ENCODE measurements around the gene ANKS1B.
"Not testable (repeated sequence)": the region's sequence is repeated elsewhere in the genome, so short reads cannot be mapped to it uniquely, and the experiment has no call there.

The ANKS1B gene

GRCh38 chr12:99686142-99686541 lies 298.6 kb downstream of the ANKS1B start:
- no peak for DNase-seq

GRCh38 chr12:99680276-99680675 lies 304.5 kb downstream of the ANKS1B start:
- no peak for DNase-seq

GRCh38 chr12:99670635-99671034 lies 314.1 kb downstream of the ANKS1B start:
- no peak for DNase-seq

GRCh38 chr12:99658671-99659349 lies 325.9 kb downstream of the ANKS1B start:
- no peak for DNase-seq

- DNase-seq: no peak
Observed at GRCh38 chr12:99649551-99649950, 335.2 kb downstream of the ANKS1B start.

GRCh38 chr12:99648183-99648582 lies 336.6 kb downstream of the ANKS1B start:
- DNase-seq: no peak

- no peak for DNase-seq
Observed at GRCh38 chr12:99647453-99647852, 337.3 kb downstream of the ANKS1B start, which contains the start of gene GARIN6. TSS of gene GARIN6 (plus strand) at chr12:99647753. CDS start at chr12:99648175, 422 bp downstream.

GRCh38 chr12:99644629-99645028 lies 340.1 kb downstream of the ANKS1B start:
- no peak for DNase-seq

- DNase-seq: no peak
Observed at GRCh38 chr12:99627459-99627858, 357.3 kb downstream of the ANKS1B start.

GRCh38 chr12:99624591-99624990 lies 360.1 kb downstream of the ANKS1B start:
- DNase-seq: not testable (repeated sequence)

- no peak for DNase-seq
Observed at GRCh38 chr12:99620159-99620479, 364.6 kb downstream of the ANKS1B start.

- DNase-seq: no peak
Observed at GRCh38 chr12:99619389-99620158, 365.2 kb downstream of the ANKS1B start.

- DNase-seq: no peak
Observed at GRCh38 chr12:99618657-99619056, 366.1 kb downstream of the ANKS1B start.

- no peak for DNase-seq
Observed at GRCh38 chr12:99611599-99611998, 373.1 kb downstream of the ANKS1B start.

GRCh38 chr12:99611117-99611516 lies 373.6 kb downstream of the ANKS1B start:
- no peak for DNase-seq

- DNase-seq: no peak
Observed at GRCh38 chr12:99609455-99610181, 375.1 kb downstream of the ANKS1B start.

GRCh38 chr12:99600388-99600787 lies 384.3 kb downstream of the ANKS1B start:
- no peak for DNase-seq

GRCh38 chr12:99598785-99599184 lies 386.0 kb downstream of the ANKS1B start:
- no peak for DNase-seq

- no peak for DNase-seq
Observed at GRCh38 chr12:99596762-99597161, 388.0 kb downstream of the ANKS1B start.

GRCh38 chr12:99577125-99577524 lies 407.6 kb downstream of the ANKS1B start:
- not testable (repeated sequence) for DNase-seq

- no peak for DNase-seq
Observed at GRCh38 chr12:99573980-99574379, 410.8 kb downstream of the ANKS1B start.

- DNase-seq: no peak
Observed at GRCh38 chr12:99567072-99567471, 417.7 kb downstream of the ANKS1B start.

GRCh38 chr12:99558109-99558508 lies 426.6 kb downstream of the ANKS1B start:
- no peak for DNase-seq

- DNase-seq: no peak
Observed at GRCh38 chr12:99553461-99553860, 431.3 kb downstream of the ANKS1B start.

Measured in NCI-H2107 (cell line).